ENCODE measurements around the gene FHOD3. TPM values are rescaled to one million over a fixed set of nuclear protein-coding genes. Genes with fewer than 3 reads are reported as not detected.

FHOD3 gene
- total and polyA plus RNA-seq, 2 experiments from 2014 or later = 2.7 to 8.7 TPM

DNA sequence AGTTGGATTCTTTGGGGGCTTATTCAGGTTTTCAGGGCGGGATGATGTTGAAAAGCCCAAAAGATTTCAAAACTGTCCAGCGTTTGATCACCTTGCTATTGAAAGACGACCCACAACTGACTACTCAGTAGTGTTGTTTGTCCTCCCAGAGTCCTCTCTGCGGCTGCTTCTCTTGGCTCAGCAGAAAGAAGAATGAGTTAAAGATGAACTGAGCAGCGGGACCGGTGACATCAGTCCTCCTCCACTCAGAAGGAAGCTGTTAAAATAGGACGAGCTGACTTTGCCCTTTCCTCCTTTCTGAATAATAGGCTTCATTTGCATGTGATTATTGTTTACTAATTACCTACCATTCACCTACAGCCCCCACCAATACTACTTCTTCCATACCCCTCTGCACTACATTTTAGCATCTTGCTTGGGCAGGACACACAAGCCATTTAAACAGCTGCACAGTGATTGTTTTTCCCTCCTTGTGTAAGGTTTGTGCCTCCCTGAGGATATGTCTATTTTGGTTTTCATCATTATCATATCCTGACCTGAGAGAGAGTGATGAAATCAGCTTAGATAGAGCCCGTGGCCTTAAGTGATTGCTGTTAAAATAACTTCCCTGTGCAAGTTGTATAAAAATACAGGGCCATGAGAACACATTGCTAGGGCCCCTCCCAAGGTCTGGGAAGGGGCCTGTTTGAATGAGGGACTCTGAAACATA is 261.8 kb downstream of the FHOD3 start (continued):
- TF ChIP-seq, protein P1, sequence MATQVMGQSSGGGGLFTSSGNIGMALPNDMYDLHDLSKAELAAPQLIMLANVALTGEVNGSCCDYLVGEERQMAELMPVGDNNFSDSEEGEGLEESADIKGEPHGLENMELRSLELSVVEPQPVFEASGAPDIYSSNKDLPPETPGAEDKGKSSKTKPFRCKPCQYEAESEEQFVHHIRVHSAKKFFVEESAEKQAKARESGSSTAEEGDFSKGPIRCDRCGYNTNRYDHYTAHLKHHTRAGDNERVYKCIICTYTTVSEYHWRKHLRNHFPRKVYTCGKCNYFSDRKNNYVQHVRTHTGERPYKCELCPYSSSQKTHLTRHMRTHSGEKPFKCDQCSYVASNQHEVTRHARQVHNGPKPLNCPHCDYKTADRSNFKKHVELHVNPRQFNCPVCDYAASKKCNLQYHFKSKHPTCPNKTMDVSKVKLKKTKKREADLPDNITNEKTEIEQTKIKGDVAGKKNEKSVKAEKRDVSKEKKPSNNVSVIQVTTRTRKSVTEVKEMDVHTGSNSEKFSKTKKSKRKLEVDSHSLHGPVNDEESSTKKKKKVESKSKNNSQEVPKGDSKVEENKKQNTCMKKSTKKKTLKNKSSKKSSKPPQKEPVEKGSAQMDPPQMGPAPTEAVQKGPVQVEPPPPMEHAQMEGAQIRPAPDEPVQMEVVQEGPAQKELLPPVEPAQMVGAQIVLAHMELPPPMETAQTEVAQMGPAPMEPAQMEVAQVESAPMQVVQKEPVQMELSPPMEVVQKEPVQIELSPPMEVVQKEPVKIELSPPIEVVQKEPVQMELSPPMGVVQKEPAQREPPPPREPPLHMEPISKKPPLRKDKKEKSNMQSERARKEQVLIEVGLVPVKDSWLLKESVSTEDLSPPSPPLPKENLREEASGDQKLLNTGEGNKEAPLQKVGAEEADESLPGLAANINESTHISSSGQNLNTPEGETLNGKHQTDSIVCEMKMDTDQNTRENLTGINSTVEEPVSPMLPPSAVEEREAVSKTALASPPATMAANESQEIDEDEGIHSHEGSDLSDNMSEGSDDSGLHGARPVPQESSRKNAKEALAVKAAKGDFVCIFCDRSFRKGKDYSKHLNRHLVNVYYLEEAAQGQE (IDR thresholded peaks at IDR 0.05; ENCODE audit: unreplicated experiment) = no peak
- no peak for TF ChIP-seq NANOG (IDR thresholded peaks at IDR 0.05; ENCODE audit: borderline replicate concordance)
- TF ChIP-seq STAT1 (IDR thresholded peaks at IDR 0.05; ENCODE audit: unreplicated experiment) = no peak
- TF ChIP-seq EZH2 (IDR thresholded peaks at IDR 0.05; ENCODE audit: low read depth, unreplicated experiment) = no peak
- no peak for TF ChIP-seq JUNB (IDR thresholded peaks at IDR 0.05; ENCODE audit: unreplicated experiment)
- no peak for TF ChIP-seq POLR2AphosphoS5 (IDR thresholded peaks at IDR 0.05; ENCODE audit: low read depth)
- no peak for TF ChIP-seq ZNF331 (CRISPR knock-in tag; IDR thresholded peaks at IDR 0.05; ENCODE audit: low read depth)
- no peak for TF ChIP-seq CREB1 (CRISPR knock-in tag; IDR thresholded peaks at IDR 0.05; ENCODE audit: low read depth)

DNA sequence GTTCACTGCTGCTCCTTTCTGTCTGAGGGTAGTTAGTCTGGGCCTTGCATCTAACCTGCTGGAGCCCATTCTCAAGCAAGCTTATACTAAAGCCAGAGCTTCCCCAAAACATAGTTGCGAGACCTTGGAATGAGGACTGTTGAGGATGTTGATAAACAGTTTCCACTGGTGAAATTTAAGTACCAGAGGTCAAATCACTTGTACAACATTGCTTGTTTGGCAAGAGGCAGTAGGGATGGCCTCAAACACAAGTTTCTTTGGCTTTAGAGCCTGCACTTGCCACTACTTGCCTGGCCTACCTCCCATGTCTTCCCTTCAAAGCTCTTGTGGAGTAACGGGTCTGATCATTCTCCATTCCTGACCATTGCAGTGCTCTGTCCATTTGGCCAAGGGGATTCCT is 262.7 kb downstream of the FHOD3 start:
- Histone ChIP-seq H3K27me3 (ENCODE audit: insufficient read depth) (no peaks in the 10 kb centered on the region), H4K20me1 (replicated peaks; ENCODE audit: insufficient read depth) (no peaks in the 10 kb centered on the region), H3F3A (replicated peaks; ENCODE audit: low read depth) (no peaks in the 10 kb centered on the region), H3K9me2 (ENCODE audit: insufficient read depth) (no peaks in the 10 kb centered on the region; the same call in 1 of the 2 replicates), H3K4me1 (ENCODE audit: insufficient read depth) (peaks cover 8% of the 10 kb centered on the region; the same call in 1 of the 2 replicates), H3K4me2 (no peak overlapping the region), H2AFZ (no peak overlapping the region), H3K36me3 (ENCODE audit: insufficient read depth) (no peaks in the 10 kb centered on the region), H3K79me2 (replicated peaks; ENCODE audit: insufficient read depth) (no peaks in the 10 kb centered on the region), H3K4me3 (no peak overlapping the region), H3K27ac (ENCODE audit: low read depth) (0 out of 2 replicates have a peak overlapping the region, but pooled peaks have one; percentile 21)
- no peak for DNase-seq (ENCODE audit: low spot score)
- H3K4me1 Mint-ChIP-seq = peaks cover 27% of the 10 kb centered on the region
- peak; percentile 29 for ATAC-seq
- H3K36me3 Mint-ChIP-seq (ENCODE audit: low read depth) = no peaks in the 10 kb centered on the region
- no peak overlapping the region for H3K4me3 Mint-ChIP-seq
- H3K9me3 Mint-ChIP-seq = no peaks in the 10 kb centered on the region
- peak overlapping the region; percentile 81; the same call in 1 of the 2 replicates for H3K27ac Mint-ChIP-seq
- peaks cover 2% of the 10 kb centered on the region for H3K27me3 Mint-ChIP-seq (ENCODE audit: insufficient read depth, low read depth, poor library complexity)
- TF ChIP-seq STAT1 (IDR thresholded peaks at IDR 0.05; ENCODE audit: unreplicated experiment) (no peak), NANOG (IDR thresholded peaks at IDR 0.05; ENCODE audit: borderline replicate concordance) (no peak), ZNF331 (CRISPR knock-in tag; IDR thresholded peaks at IDR 0.05; ENCODE audit: low read depth) (no peak), EZH2 (IDR thresholded peaks at IDR 0.05; ENCODE audit: low read depth, unreplicated experiment) (no peak), JUNB (IDR thresholded peaks at IDR 0.05; ENCODE audit: unreplicated experiment) (no peak), POLR2AphosphoS5 (IDR thresholded peaks at IDR 0.05; ENCODE audit: low read depth) (no peak), ZNF114 (CRISPR knock-in tag; IDR thresholded peaks at IDR 0.05) (no peak), CREB1 (CRISPR knock-in tag; IDR thresholded peaks at IDR 0.05; ENCODE audit: low read depth) (no peak)
- TF ChIP-seq, protein P1 (IDR thresholded peaks at IDR 0.05; ENCODE audit: unreplicated experiment) = no peak
- TF ChIP-seq, protein P2, sequence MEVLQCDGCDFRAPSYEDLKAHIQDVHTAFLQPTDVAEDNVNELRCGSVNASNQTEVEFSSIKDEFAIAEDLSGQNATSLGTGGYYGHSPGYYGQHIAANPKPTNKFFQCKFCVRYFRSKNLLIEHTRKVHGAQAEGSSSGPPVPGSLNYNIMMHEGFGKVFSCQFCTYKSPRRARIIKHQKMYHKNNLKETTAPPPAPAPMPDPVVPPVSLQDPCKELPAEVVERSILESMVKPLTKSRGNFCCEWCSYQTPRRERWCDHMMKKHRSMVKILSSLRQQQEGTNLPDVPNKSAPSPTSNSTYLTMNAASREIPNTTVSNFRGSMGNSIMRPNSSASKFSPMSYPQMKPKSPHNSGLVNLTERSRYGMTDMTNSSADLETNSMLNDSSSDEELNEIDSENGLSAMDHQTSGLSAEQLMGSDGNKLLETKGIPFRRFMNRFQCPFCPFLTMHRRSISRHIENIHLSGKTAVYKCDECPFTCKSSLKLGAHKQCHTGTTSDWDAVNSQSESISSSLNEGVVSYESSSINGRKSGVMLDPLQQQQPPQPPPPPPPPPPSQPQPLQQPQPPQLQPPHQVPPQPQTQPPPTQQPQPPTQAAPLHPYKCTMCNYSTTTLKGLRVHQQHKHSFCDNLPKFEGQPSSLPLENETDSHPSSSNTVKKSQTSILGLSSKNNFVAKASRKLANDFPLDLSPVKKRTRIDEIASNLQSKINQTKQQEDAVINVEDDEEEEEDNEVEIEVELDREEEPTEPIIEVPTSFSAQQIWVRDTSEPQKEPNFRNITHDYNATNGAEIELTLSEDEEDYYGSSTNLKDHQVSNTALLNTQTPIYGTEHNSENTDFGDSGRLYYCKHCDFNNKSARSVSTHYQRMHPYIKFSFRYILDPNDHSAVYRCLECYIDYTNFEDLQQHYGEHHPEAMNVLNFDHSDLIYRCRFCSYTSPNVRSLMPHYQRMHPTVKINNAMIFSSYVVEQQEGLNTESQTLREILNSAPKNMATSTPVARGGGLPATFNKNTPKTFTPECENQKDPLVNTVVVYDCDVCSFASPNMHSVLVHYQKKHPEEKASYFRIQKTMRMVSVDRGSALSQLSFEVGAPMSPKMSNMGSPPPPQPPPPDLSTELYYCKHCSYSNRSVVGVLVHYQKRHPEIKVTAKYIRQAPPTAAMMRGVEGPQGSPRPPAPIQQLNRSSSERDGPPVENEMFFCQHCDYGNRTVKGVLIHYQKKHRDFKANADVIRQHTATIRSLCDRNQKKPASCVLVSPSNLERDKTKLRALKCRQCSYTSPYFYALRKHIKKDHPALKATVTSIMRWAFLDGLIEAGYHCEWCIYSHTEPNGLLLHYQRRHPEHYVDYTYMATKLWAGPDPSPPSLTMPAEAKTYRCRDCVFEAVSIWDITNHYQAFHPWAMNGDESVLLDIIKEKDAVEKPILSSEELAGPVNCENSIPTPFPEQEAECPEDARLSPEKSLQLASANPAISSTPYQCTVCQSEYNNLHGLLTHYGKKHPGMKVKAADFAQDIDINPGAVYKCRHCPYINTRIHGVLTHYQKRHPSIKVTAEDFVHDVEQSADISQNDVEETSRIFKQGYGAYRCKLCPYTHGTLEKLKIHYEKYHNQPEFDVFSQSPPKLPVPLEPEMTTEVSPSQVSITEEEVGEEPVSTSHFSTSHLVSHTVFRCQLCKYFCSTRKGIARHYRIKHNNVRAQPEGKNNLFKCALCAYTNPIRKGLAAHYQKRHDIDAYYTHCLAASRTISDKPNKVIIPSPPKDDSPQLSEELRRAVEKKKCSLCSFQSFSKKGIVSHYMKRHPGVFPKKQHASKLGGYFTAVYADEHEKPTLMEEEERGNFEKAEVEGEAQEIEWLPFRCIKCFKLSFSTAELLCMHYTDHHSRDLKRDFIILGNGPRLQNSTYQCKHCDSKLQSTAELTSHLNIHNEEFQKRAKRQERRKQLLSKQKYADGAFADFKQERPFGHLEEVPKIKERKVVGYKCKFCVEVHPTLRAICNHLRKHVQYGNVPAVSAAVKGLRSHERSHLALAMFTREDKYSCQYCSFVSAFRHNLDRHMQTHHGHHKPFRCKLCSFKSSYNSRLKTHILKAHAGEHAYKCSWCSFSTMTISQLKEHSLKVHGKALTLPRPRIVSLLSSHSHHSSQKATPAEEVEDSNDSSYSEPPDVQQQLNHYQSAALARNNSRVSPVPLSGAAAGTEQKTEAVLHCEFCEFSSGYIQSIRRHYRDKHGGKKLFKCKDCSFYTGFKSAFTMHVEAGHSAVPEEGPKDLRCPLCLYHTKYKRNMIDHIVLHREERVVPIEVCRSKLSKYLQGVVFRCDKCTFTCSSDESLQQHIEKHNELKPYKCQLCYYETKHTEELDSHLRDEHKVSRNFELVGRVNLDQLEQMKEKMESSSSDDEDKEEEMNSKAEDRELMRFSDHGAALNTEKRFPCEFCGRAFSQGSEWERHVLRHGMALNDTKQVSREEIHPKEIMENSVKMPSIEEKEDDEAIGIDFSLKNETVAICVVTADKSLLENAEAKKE (CRISPR knock-in tag; IDR thresholded peaks at IDR 0.05) = no peak
